GM18511 (cell line): Measurements from ENCODE around the gene TMTC3.
"Not testable (repeated sequence)": the region's sequence is repeated elsewhere in the genome, so short reads cannot be mapped to it uniquely, and the experiment has no call there.

Experiments used
- ATAC-seq: cut with Tn5 transposase; IDR thresholded peaks from one replicate; pipeline ENCODE4 v1.9.1; 2021; ENCODE audit warnings: mild to moderate bottlenecking, moderate library complexity; ENCODE audit not compliant: unreplicated experiment

Gene TMTC3

DNA sequence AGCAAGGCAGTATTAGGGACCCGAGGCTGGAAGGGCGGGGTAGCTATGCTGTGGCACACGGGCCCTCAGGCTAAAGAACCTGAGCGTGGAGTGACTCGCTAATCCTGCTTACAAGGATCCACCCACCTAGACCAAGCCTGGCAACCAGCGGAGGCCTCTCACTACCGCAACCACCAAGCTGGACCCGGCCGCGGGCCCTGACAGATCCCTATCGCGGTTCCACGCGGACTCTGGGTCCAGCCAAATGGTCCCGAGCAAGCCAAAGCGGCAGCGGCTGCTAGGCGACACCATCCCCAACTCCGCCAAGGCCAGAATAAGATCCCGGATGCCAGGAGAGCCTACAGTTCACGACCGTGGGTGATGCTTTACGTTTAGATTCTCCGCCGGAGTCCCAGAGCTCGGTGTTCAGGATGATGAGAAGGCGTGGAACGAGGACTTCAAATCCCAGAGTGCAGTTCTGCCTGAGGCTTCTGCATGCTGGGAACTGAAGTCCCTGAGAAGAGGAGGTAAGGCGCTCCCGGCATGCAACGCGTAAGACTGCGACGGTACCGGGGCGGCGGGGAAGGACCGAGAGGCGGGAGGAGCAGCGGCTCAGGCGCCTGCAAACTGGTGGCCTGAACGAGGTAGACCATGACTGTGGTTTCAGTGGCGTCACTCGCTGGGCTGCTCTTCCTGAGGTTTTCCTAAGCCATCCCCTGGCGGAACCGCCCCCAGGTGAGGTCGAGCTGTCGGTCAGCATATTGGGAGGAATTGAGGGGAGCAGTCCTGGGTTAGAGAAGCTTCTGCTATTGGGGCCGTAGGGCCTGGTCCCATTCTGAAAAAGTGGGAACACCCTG is at the start of gene TMTC3, which contains the start of gene CEP290:
Gene TMTC3 (plus strand): TSS at position 534 of the 836 bp plus-strand sequence. CDS start 6,009 bp downstream, outside the sequence.
Gene CEP290 (minus strand): TSS at position 315 of the 836 bp plus-strand sequence. CDS start 781 bp downstream, outside the sequence.
- ATAC-seq = peak; percentile 92

DNA sequence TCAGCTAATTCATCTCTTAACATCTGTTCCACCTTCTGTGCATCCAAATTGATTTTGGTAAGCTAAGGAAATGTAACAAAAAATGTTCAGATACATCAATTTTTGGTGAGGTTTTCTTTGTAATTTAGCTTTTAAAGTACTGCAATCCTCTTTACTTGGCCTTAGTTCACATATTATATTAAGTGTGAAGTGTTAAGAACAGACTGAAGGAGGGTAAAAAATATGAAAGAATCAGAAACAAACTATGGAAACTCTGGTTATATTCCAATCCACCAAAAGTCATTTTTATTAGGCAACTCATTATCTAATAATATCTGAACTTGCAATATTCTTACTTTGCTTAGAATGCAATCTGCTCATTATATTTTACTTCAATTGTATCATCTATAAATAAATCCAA is 49.3 kb upstream of the TMTC3 start:
- ATAC-seq = no peak

DNA sequence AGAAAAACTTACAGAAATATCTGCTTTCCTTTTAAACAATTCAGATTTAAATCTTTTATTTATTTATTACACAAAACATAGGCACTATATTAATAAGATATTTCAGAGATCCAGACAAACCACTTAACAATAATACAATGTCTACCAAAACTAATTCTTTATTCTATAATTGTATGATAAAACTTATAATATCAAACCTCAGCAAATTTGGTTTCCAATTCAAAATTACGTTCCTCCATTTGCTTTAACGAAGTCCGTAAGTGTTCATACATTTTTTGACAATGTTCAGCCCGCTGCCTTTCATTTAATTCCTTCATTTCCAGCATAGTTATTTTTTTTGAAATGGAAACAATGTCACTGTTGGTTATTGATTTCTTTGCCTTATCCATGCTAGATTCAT is 48.5 kb upstream of the TMTC3 start:
- no peak for ATAC-seq

DNA sequence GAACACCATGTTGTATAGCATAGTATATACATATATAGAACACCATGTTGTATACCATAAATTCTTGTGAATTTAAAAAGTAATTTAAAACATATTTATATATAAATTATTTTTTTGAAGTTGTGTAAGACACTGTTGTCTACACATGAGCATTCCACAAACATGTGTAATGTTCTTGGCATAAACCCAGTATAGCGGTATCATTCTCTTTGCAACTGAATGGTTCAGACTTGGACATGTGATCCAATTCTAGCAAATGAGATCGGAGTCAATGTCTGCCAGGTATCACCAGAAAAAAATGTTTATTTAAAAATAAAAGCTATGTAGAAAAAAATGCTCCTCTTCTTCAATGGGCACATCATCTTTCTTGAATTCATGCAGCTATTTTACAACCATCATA is 34.1 kb upstream of the TMTC3 start:
- no peak for ATAC-seq

DNA sequence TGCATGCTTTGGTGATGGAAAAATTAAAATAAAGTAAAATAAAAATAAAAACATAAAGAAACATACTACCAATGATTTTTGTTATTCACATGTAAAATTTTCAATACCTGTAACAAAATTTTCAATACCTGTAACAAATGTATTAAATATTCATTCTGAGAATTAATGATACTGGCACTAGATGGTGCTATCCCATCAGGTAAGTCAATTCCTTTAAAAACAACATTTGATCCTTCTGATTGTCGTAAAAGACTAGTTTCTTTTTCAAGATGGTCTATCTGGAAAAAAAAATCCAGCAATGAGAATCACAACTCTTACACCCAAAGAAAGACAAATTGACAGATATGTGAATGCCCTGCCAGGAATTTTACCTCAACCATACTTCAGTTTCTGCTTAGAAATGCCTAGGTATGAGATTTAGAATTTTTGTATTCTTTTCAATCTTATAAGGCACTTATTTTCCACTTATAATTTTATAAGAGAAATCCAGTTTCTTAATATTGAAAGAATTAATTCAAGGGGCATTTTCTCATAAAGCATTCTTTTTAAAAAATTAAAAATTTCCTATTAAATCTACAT is 30.9 kb upstream of the TMTC3 start:
- ATAC-seq = peak; percentile 75

DNA sequence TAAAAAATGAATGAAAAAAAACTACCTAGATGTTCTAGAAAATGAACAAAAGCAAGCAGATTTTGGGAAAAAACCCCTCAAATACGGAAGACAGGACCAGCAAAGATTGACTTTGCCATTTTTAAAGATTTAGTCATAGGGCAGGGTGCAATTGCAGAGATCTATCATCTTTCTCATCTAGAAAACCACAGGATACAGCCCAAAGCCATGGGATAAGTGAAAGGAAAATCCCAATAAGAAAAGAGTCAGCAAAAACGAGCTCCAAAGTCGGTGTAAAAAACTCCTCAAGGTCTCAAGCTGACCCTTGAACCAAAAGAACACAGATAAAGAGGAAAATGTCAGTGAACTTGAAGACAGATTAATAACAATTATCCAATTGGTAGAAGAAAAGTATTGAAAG is 28.2 kb upstream of the TMTC3 start:
- ATAC-seq = no peak

DNA sequence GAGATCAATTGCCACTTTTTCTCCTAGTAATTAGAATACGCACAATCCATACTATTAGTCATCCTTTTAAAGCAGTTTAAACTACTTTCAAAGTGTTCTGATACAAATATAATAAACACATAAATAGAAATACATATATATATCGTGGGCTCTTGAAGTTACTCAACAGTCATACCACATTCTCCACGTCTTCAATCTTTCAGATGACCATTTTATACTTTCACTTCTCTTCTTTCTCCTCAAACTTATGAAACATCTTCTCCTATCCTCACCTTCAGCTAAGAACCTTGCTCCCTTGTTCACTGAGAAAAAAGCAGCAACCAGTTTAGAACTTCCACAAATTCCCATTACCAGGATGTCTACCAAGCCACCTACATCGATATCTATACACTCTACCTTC is 19.4 kb upstream of the TMTC3 start:
- no peak for ATAC-seq

DNA sequence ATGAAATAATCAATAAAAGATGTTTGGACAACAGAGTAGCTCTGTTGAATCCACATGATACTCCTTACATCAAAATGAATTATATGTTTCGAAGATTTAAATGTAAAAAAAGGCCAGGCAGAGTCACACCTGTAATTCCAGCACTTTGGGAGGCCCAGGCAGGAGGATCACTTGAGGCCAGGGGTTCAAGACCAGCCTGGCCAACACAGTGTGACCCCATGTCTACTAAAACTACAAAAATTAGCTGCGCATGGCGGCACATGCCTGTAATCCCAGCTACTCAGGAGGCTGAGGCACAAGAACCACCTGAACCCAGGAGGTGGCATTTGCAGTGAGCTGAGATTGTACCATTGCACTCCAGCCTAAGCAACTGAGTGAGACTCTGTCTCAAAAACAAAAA is 15.0 kb upstream of the TMTC3 start:
- ATAC-seq = no peak

DNA sequence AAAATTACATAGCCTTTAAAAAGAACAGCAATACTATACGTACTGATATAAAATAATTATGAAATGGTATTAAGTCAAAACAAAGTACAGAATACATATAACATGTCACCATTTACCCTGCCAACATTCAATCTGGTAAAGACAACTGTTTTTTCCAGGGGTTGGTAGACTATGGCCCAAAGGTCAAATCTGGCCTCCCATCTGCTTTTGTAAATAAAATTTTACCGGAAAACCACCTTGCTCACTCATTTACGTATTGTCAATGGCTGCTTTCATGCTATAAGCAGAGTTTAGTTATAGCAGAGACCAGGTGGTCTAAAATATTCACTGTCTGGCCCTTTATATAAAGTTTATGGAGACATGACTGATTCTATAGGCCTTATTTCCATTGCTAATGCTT is 14.3 kb upstream of the TMTC3 start:
- no peak for ATAC-seq

DNA sequence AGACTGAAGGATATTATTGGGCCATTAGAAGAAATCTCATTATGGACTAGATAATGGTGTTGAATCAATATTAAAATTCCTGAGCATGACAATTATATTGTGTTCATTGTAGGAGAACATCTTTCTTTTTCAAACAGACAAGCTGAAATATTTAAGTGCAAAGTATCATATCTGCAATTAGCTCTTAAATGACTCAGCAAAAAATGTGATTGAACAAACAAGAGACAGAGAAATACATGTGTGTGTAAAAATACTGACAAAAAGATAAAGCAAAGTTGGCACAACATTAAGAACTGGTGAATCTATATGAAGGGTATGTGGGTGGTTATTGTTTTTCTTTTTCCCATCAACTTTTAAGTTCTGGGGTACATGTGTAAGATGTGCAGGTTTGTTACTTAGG is 9.7 kb upstream of the TMTC3 start:
- ATAC-seq = no peak

DNA sequence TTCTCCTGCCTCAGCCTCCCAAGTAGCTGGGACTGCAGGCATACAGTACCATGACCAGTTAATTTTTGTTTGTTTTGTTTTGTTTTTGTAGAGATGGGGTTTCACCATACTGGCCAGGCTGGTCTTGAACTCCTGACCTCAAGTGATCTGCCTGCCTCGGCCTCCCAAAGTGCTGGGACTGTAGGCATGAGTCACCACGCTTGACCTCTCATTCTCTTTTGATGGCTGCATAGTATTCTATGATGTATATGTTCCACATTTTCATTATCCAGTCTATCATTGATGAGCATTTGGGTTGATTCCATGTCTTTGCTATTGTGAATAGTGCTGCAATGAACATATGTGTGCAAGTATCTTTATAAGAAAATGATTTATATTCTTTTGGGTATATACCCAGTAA is 8.9 kb upstream of the TMTC3 start:
- ATAC-seq = not testable (repeated sequence)

DNA sequence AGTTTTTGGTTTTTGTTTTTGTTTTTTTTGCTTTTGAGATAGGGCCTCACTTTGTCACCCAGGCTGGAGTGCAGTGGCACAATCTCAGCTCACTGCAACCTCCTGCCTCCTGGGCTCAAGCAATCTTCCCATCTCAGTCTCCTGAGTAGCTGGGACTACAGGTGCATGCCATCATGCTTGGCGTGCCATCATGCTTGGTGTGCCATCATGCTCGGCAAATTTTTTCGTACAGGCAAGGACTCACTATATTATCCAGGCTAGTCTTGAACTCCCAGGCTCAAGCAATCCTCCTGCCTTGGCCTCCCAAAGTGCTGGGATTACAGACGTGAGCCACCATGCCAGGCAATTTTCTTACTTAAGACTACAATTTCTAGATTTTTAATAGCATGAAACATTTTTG is 2.4 kb upstream of the TMTC3 start:
- ATAC-seq = not testable (repeated sequence)

DNA sequence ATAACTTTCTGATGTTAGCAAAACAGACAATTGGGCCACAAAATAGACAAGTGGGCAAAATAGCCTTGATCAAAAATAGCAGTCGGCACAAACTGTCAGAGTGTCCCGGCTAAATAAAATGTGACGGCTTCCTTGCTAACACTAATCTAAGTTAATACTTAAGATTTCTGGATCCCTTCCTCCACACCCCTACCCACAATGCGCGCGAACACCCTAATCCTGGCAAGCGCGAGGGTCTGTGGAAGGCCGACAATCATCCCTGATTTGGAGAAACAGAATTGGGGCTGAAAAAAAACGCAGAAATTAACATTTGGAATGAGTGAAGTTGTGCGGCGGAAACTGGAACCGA is 708 bp upstream of the TMTC3 start:
- no peak for ATAC-seq

DNA sequence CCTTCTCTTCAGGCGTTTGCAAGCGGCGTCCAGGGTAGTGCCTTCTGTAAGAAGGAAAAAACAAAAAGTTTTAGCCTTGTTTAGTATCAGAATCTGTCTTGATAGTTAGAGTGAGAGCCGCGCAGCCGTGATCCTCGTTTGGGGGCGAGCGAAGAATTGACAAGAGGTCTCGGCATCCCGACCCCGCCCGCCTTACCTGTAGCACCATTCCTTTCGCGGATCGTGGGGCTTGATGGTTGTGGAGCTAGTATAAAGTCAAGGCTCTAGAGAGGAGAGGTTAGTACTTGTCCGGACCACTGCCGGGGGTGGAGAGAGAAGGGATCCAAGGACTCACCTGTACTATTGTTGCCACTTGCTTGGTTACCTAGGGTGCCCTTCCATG is 494 bp downstream of the TMTC3 start:
- ATAC-seq = peak; percentile 14

DNA sequence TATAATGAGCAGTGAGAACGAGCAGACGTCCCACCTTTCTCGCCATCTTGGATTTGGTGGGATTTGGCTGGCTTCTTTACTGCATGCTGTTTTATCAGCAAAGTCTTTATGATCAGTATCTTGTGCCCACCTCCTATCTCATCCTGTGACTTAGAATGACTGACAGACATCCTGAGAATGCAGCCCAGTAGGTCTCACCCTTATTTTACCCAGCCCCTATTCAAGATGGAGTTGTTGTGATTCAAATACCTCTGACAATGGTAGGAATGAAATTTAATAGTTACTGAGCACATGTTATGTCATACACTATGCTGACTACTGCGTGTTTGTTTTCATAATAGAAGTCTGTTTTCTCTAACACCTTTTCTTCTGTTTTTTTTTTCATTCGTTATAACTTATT is 1.9 kb downstream of the TMTC3 start:
- no peak for ATAC-seq

DNA sequence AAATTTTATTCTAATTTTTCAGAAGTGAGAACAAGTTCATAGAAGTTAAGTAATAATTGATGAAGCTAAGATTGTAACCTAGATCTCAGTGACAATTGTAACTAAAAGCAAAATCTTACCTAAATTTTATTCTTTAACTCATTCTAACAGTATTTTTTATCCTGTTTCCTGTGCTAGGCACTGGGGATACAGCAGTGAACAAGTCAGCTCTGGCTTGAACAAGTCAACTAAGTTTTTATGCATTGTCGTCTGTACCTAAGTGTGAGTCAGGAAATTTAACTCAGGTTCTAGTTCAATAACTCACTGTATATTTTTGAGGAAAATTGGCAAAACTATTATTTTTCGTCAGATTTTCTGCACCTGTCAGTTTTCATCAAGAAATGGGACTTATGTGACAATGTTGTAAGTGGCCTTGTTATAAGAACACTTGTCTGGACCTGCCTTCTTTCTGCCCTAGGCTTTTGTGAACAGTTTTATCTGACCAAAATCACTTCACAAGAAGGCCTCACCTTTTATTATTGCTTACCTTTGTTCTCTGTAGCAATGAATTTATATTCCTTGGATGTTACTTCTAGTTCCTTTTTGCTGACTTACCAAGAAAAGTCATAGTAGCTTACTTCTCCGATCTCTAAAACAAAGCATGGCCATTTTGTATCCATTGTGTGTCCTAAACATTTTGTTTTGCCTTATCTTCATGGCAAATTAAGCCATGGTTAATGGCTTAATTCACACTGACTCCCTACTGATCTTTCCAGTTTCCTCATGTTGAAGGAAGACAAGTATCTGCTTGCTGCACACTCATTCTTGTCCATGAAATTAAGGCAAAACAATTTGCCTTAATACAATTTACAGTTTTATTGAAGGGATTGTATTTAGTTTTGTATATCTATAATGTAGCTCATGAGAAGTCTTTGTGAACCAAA is 2.7 kb downstream of the TMTC3 start:
- ATAC-seq = no peak

DNA sequence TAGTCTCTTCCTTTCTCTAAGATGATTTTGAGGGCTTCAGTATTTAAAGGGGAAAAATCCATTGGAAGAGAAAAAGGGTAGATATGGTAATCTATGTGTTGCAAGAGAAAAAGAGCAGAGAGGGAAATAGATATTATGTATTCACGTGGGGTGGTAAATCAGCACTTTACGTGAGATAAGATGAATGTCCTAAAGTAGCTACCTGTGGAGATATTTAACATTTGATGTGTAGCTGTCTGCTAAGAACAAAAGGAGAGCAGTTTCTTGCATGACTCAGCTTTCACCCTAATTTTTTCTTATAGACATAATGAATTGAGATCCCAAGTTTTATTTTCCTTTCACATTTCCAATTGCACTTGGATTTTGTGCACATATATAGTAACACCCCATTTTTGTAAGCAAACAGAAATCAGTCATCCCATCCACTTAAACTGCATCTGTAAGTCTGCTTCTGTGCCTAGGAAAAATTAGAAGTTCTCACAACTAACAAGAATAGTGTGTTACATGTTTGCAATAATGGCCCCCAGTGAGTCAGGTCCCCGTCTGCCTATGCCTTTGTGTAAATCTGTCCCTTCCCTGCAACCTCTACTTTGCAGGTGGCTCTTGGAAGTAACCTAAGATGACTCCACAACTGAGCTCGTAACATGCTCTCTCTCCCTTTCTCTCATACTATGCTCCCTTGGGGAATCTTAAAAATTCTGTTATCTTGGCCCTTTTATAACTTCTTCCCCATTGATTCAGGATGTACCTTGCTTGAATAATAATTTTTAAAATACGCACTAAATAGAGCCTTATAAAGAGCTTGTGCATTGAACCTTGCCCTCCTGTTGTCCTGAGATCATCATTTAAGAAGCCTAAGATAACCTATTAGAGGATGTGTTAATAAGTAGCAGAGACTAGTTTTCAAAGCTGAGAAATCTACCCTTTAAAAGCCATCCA is 3.7 kb downstream of the TMTC3 start:
- ATAC-seq = no peak

DNA sequence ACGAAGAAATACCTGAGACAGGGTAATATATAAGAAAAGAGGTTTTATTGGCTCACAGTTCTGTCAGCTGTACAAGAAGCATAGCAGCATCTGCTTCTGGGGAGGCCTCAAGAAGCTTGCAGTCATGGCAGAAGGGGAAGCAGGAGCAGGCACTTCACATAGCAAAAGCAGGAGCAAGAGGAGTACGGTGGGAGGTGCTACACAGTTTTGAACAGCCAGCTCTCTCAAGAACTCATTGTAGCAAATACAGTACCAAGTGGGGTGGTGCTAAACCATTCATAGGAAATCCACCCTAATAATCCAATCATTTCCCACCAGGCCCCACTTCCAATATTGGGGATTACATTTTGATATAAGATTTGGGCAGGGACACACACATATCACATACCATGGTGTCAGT is 8.0 kb downstream of the TMTC3 start:
- ATAC-seq = no peak

DNA sequence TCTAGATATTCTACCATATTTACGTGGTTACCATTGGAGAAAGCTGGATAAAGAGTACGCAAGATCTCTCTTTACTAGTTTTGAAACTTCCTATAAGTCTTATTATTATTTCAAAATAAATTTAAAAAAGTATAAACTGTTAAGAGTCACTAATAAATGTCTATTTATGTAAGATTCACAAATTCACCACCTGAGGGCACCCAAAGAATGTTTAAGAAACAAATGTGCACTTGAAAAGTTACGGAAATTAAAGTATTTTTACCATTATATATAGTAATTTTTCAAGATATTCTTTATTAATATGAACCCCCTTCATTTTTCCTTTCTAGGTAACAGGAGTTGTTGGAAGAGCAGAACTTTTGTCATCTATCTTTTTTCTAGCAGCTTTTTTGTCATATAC is 11.9 kb downstream of the TMTC3 start:
- no peak for ATAC-seq

DNA sequence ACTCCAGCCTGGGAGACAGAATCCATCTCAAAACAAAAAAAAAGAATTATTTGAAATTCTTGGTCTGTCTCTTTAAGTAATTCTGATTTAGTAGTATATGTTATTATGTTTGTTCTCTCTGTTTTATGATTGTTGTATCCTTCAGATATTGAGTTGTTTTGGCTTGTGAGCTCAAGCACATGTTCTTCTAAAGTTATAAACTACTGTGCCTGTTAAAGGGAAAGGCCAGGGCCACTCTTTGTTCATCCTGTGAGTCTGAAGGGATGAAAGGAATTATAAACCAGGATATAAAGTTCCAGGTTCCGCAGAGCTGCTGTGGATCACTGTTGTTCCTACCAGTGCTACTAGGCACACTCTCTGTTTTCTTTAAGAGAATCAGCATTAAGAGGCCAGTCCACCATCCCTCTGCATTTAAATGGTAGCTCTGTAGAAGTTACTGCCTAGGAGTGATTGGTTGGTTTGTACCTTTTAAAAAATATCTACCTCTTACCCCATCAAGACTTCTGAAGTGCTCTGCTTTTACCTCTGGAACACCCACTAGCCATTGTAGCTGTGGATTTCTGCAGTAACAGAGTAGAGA is 14.1 kb downstream of the TMTC3 start:
- no peak for ATAC-seq
